IMR-90 (cell line): ENCODE data around the gene RAD18. TPM values are rescaled to one million over a fixed set of nuclear protein-coding genes. Genes with fewer than 3 reads are reported as not detected.

Experiments
- ATAC-seq: fragments of 200-7000 bp; cut with Tn5 transposase; 2 replicates; pipeline ENCODE4 v1.9.1; 2020; ENCODE audit warnings: low read depth, mild to moderate bottlenecking, moderate library complexity
- BruUV-seq: library from RNA; stranded (reverse); fragments of 400-500 nt; replicated peaks from 2 replicates; lab custom pipeline; 2021; lab: Mats Ljungman, UMichigan
- CTCF ChIA-PET: fragments of 300-600 bp; formaldehyde crosslinking; extraction: SDS; loops from one replicate; lab custom pipeline; 2021; ENCODE audit warnings: antibody characterized with exemption; lab: Yijun Ruan, JAX
- POLR2A ChIA-PET: fragments of 300-600 bp; sonication (Branson Sonifier 250); formaldehyde crosslinking; loops from one replicate; lab custom pipeline; 2022; ENCODE audit warnings: antibody characterized with exemption; ENCODE audit not compliant: unreplicated experiment; lab: Charles Lee
- DNase-seq: peaks from one replicate; pipeline ENCODE4 v3.0.0; 2013
- H2AFZ ChIP-seq: replicated peaks from 2 replicates; pipeline ENCODE3; 2013; ENCODE audit warnings: low read length, mild to moderate bottlenecking; ENCODE audit not compliant: poor library complexity
- H2AK5ac ChIP-seq: 2 replicates; pipeline ENCODE4 v1.6.1; 2013; ENCODE audit warnings: low read depth, low read length, inconsistent platforms
- H2AK9ac ChIP-seq: replicated peaks from 2 replicates; pipeline ENCODE3; 2013; ENCODE audit warnings: mild to moderate bottlenecking, low read depth, low read length, moderate library complexity; ENCODE audit not compliant: poor library complexity
- H2BK120ac ChIP-seq: 2 replicates; pipeline ENCODE4 v1.6.1; 2013; ENCODE audit warnings: low read depth, low read length, inconsistent platforms
- H2BK15ac ChIP-seq: 3 replicates; pipeline ENCODE4 v1.6.1; 2013; ENCODE audit warnings: low read depth, low read length, inconsistent platforms
- H2BK20ac ChIP-seq: 2 replicates; pipeline ENCODE4 v1.6.1; 2013; ENCODE audit warnings: low read depth, mild to moderate bottlenecking, inconsistent platforms, low read length, moderate library complexity
- H2BK5ac ChIP-seq: 2 replicates; pipeline ENCODE4 v1.6.1; 2013; ENCODE audit warnings: mild to moderate bottlenecking, low read depth, low read length, inconsistent platforms; ENCODE audit not compliant: poor library complexity, severe bottlenecking
- H3K14ac ChIP-seq: replicated peaks from 2 replicates; pipeline ENCODE4 v1.6.1; 2013; ENCODE audit warnings: low read depth, low read length, inconsistent platforms
- H3K18ac ChIP-seq: 2 replicates; pipeline ENCODE4 v1.6.1; 2013; ENCODE audit warnings: low read depth, low read length, control low read depth
- H3K23ac ChIP-seq: 2 replicates; pipeline ENCODE4 v1.6.1; 2013; ENCODE audit warnings: low read depth, low read length, inconsistent platforms
- H3K27ac ChIP-seq: 2 replicates; pipeline ENCODE4 v1.5.1; 2013; ENCODE audit warnings: mild to moderate bottlenecking, control low read depth, low read length; ENCODE audit not compliant: insufficient read depth
- H3K27me3 ChIP-seq: 2 replicates; pipeline ENCODE4 v1.6.1; 2013; ENCODE audit warnings: low read length; ENCODE audit not compliant: control insufficient read depth, insufficient read depth
- H3K36me3 ChIP-seq: 2 replicates; pipeline ENCODE4 v1.6.1; 2013; ENCODE audit warnings: low read length, mixed read lengths; ENCODE audit not compliant: control insufficient read depth, insufficient read depth
- H3K4ac ChIP-seq: 2 replicates; pipeline ENCODE4 v1.6.1; 2013; ENCODE audit warnings: low read depth, low read length, inconsistent platforms
- H3K4me1 ChIP-seq: 2 replicates; pipeline ENCODE4 v1.6.1; 2013; ENCODE audit warnings: low read length, mixed read lengths; ENCODE audit not compliant: control insufficient read depth, insufficient read depth
- H3K4me2 ChIP-seq: 2 replicates; pipeline ENCODE4 v1.6.1; 2013; ENCODE audit warnings: low read depth, mild to moderate bottlenecking, control low read depth, low read length, moderate library complexity
- H3K4me3 ChIP-seq: 2 replicates; pipeline ENCODE4 v1.5.1; 2013; ENCODE audit warnings: low read depth, mild to moderate bottlenecking, control low read depth, low read length, moderate library complexity; ENCODE audit not compliant: insufficient read depth
- H3K56ac ChIP-seq: 2 replicates; pipeline ENCODE4 v1.6.1; 2013; ENCODE audit warnings: low read length, inconsistent platforms; ENCODE audit not compliant: insufficient read depth; ENCODE audit errors: extremely low read depth
- H3K79me1 ChIP-seq, 2 experiments: 2 replicates each; pipeline ENCODE4 v1.6.1; 2013; ENCODE audit warnings: low read length in 2 of 2, inconsistent platforms in 1 of 2, low read depth in 1 of 2
- H3K9ac ChIP-seq: 2 replicates; pipeline ENCODE4 v1.6.1; 2013; ENCODE audit warnings: low read depth, low read length, control low read depth
- H3K9me1 ChIP-seq: 2 replicates; pipeline ENCODE4 v1.6.1; 2013; ENCODE audit warnings: low read length, inconsistent platforms; ENCODE audit not compliant: insufficient read depth
- H3K9me3 ChIP-seq: 2 replicates; pipeline ENCODE4 v1.6.1; 2013; ENCODE audit warnings: low read length; ENCODE audit not compliant: control insufficient read depth, insufficient read depth
- H4K20me1 ChIP-seq: 2 replicates; pipeline ENCODE4 v1.6.1; 2013; ENCODE audit warnings: low read length, inconsistent platforms; ENCODE audit not compliant: insufficient read depth
- H4K5ac ChIP-seq: 2 replicates; pipeline ENCODE4 v1.6.1; 2013; ENCODE audit warnings: mild to moderate bottlenecking, low read depth, low read length, control low read depth
- H4K8ac ChIP-seq, 2 experiments: 2 replicates each; pipeline ENCODE4 v1.6.1; 2013; ENCODE audit warnings: low read depth in 2 of 2, low read length in 2 of 2, control low read depth in 1 of 2, inconsistent platforms in 1 of 2
- H4K91ac ChIP-seq: 2 replicates; pipeline ENCODE4 v1.6.1; 2013; ENCODE audit warnings: low read depth, low read length, inconsistent platforms; ENCODE audit not compliant: insufficient read depth
- NFE2L2 ChIP-seq: fragments of 150-350 bp; IDR thresholded peaks from 2 replicates; pipeline ENCODE4 v1.6.1; 2016; ENCODE audit warnings: low read depth, mild to moderate bottlenecking, low read length
- WGBS, 2 experiments: methylation state at CpG; one replicate each; pipeline versions ENCODE4 v1.1.5 to v1.1.7; 2013; ENCODE audit warnings: missing lambda C conversion rate in 2 of 2; ENCODE audit not compliant: insufficient read length in 1 of 2; ENCODE audit errors: extremely low coverage in 2 of 2; 5-methylcytosine and 5-hydroxymethylcytosine counted together
- dilution Hi-C: fragments of 300-500 bp; cut with HindIII; formaldehyde crosslinking; loops from one replicate; pipeline ENCODE4 v1.14.3; 2018; ENCODE audit warnings: low sequenced_read_pairs; ENCODE audit not compliant: unreplicated experiment
- in situ Hi-C: fragments of 300-500 bp; cut with MboI; formaldehyde crosslinking; loops from 3 replicates; pipeline ENCODE4 v1.14.3; 2019; ENCODE audit warnings: low sequenced_read_pairs, inconsistent platforms, mixed read lengths
- intact Hi-C: fragments of 100-400 bp; cut with micrococcal nuclease; formaldehyde crosslinking; loops from 2 replicates; pipeline ENCODE4 v1.10.0; 2022
- polyA plus RNA-seq, 3 experiments: library from polyadenylated mRNA; depleted of rRNA; stranded (reverse); fragments of >200 nt; gene quantifications; 2 replicates each; pipeline ENCODE4 v1.2.3, GENCODE V29; 2012; ENCODE audit warnings: low replicate concordance in 1 of 3
- total RNA-seq: library from RNA; depleted of rRNA; stranded (reverse); fragments of >200 nt; gene quantifications from 2 replicates; pipeline ENCODE4 v1.2.3, GENCODE V29; 2012

The RAD18 gene
- total and polyA plus RNA-seq, 2 of the 4 experiments (the other 2 are of a cell fraction), result 8.2 to 17.2 TPM

DNA sequence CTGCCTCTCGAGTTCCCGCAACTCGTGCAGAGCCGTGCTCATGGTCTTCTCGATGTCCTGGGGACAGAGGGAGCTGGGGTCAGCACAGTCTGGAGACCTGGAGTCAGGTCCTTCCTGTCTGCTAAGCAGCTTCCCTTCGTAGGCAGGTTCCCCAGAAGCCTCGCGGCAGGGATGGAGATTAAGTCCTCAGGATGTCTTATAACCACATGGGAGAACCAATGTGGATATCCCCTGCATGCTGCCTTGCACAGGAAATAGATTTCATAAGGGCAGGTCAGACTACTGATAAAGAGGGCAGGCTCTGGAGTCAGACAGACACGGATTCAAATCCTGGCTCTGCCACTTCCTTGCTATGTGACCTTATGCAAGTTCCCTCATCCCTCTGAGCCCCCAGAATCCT is 22.6 kb upstream of the RAD18 start:
- WGBS, 2 experiments, result 80% methylated on average over 3 of the region's 9 CpGs; no CpG with 5 or more reads in 1 of the 2 experiments
- Histone ChIP-seq H3K36me3 (no peaks in the 10 kb centered on the region), H3K4ac (no peak overlapping the region), H2BK5ac (no peak overlapping the region), H3K9ac (no peak overlapping the region), H2AFZ (no peak overlapping the region), H2BK120ac (no peak overlapping the region), H2BK20ac (no peak overlapping the region), H3K9me1 (no peaks in the 10 kb centered on the region), H3K79me1 (no peaks in the 10 kb centered on the region), H4K5ac (no peak overlapping the region), H4K8ac (no peak overlapping the region), H3K4me2 (no peak overlapping the region), H2BK15ac (no peak overlapping the region), H3K9me3 (no peaks in the 10 kb centered on the region), H3K18ac (no peak overlapping the region), H4K91ac (no peak overlapping the region), H3K4me3 (no peak overlapping the region), H3K56ac (no peak overlapping the region), H3K23ac (no peak overlapping the region), H2AK5ac (no peak overlapping the region), H4K20me1 (no peaks in the 10 kb centered on the region), H3K4me1 (no peaks in the 10 kb centered on the region), H3K14ac (no peak overlapping the region), H3K27me3 (peaks cover 5% of the 10 kb centered on the region), H2AK9ac (no peak overlapping the region), H3K27ac (no peak overlapping the region)
- in situ Hi-C loops (no loop called here), dilution Hi-C loops (no loop called here), intact Hi-C loops (no loop called here)
- ChIA-PET CTCF (interaction anchor here (1.0 kb wide), 1 partner anchor 322 kb away, joined by 3 read pairs; no protein-coding TSS in a partner anchor), POLR2A (interaction anchor here (0.5 kb wide), 1 partner anchor 519 kb away, joined by 10 read pairs; no protein-coding TSS in a partner anchor)
- BruUV-seq, result no TSS peak
- ATAC-seq (no peak), DNase-seq (no peak)
- no peak for TF ChIP-seq NFE2L2
